Activated CD4-positive, alpha-beta T cell treated with anti-CD3 and anti-CD28 coated beads for 1 hour (primary cell): Measurements from ENCODE around the gene ESD.

Source experiments
- DNase-seq: peaks from one replicate; pipeline ENCODE4 v3.0.0-alpha.2; 2020

The ESD gene

GRCh38 chr13:46743191-46743590 is 53.8 kb downstream of the ESD start:
- DNase-seq, result no peak

DNA sequence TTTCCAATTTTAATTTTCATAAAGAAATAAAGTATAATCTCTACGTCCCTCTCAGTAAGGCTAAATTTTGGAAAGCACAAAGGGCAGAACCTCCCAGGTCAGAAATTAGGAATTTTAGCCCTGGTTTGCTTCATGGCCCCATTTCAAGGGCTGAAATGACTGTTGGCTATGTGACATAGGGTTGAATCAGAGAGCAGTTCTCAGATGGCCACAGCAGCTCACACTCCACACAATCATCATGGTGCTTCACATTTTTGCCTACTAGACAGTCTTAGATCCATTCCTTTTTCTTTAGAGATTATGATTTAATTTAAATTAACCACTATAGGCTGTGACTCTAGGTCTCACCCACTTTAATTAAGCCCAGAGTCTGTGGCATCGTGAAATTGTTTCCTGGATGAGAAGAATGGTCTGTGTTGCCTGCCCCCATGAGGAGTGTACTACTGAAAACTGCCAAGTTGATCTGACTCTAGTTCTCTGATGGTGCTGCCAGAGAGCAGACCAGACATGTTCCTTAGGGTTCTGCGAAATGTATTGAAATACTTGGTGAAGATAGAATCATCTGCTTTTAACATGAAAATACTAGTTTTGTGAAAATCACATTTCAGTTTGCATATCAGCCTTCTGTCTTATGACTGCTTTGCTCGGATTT is 57.4 kb downstream of the ESD start:
- no peak for DNase-seq

- no peak for DNase-seq
These were observed 58.2 kb downstream of the ESD start for GRCh38 chr13:46738766-46739165.

DNA sequence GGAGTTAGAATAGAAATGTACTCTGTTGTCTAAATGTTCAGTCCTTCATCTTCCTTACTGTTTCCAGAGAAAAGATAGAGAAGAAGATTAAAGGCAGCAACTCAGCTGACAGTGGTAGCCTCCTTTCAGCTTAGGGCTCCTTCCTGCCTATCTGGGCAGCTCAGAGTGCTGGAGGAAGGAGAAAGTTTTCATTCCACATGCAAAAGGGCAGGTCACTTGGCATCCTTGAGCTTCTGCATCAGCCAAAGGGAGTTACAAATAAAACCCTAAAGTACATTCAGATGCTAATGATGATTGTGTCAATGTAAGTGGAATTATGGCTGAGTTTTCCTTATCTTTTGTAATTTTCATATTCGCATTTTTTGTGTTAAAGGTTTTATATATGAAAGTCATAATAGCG is 58.9 kb downstream of the ESD start:
- DNase-seq, result no peak

DNA sequence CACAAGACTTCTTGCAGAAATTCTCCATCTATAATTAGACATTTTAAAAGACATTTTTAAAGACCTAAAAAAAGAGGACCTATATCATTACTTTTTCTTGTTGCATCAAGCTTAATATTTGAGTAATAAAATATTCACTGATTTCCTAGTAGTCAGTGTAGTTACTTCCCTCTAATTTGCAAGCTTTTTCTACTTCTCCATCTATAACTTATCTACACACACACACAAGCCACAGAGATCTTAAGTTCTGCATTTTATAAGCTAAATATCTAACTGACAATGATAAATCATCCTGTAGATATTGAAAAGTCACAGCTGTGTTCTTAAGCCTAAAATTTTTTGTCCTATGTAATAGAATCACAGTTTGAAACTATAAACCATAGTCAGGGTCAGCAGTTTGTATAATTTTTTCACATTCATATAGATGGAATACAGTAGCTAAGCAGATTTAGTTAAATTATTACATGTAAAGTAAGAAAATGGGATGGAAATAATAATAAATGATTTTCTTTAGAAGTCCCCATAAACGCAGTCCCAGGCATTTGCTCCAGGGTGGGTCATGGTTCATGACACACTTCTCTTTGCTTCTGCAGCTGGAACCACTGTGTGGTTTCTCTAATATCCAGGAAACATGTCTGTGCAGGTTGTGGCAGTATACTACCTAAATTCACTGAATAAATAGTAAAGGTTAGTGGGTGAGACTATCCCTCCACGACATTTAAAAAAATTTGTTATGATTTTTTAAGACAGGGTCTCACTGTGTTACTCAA is 60.2 kb downstream of the ESD start:
- no peak for DNase-seq

- no peak for DNase-seq
These were observed 61.5 kb downstream of the ESD start for GRCh38 chr13:46735425-46735824.

- no peak for DNase-seq
These were observed 65.4 kb downstream of the ESD start for GRCh38 chr13:46731535-46731934.

DNA sequence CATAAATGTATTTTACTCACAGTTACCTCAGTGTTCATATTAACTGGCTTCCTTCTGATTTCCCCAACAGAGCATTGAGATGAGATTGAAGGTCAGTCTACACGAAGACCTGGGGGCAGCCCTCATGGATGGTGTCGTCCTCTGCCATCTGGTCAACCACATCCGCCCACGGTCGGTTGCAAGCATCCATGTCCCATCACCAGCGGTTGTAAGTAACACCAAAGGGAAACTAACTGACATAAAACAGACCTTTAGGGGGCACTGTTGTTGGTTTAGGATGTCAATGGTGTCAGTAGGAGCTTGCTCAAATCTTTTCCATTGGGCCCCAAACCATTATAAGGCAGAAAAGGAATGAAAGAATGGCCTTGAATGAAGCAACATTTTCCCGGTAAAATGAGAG is 68.2 kb downstream of the ESD start:
- no peak for DNase-seq

DNA sequence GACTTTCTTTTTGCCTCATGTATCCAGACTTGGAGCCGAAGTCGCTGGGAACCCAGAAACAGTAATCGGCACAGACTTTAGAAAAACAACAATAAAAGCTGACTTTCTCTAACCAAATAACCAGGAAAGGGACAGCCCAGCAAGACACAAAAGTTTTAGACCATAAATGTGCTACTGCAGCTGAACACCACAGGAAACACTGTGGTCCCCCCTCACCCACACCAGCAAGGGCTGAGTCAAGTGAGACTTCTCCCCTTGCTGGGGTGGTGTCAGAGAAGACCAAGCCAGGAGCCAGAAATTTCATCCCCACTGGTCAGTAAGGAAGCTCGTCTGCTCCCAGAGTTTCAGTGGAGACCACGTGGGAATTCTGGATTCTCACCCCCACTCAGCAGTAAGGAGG is 70.6 kb downstream of the ESD start:
- no peak for DNase-seq
